Erythroblast (primary cell): ENCODE data around the gene GAN.

Source experiments
- GATA1 ChIP-seq: IDR thresholded peaks from 2 replicates; pipeline ENCODE4 v1.6.1; 2011; ENCODE audit warnings: low read depth, mild to moderate bottlenecking, control low read depth, low read length, moderate library complexity
- POLR2A ChIP-seq: IDR thresholded peaks from 2 replicates; pipeline ENCODE4 v1.6.1; 2011; ENCODE audit warnings: mild to moderate bottlenecking, low read length

DNA sequence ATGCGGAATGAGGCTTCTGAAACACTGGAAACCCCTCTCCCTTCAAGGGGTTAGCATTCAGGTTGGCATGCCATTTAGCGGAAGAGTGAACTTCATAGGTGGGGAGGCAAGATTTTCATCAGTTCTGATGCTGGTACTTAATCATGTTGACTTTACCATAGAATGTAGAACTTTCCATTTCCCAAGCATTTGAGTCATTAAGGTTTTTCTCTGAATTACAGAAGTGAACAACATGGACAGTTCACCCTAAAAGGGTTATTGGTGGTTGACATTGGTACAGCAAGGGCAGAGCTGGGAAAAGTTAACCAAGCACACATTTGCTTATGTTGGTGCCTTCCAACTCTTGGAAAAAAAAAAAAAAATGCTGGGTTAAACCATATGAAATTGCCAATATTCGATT, 39.1 kb downstream of the GAN start:
- TF ChIP-seq POLR2A (no peak), GATA1 (no peak)
